SK-N-SH treated with all-trans-retinoic acid at 6 μM for 48 hours (cell line): Measurements from ENCODE around the gene IFT43.

Experiments
- ARNTL ChIP-seq: fragments of 450-650 bp; formaldehyde crosslinking; IDR thresholded peaks from 2 replicates; pipeline ENCODE4 v1.5.0; 2020; ENCODE audit warnings: low read depth, mild to moderate bottlenecking, moderate library complexity, borderline replicate concordance
- CSDC2 ChIP-seq: fragments of 250-450 bp; sonication (Bioruptor Pico); IDR thresholded peaks from 2 replicates; pipeline ENCODE4 v1.5.0; 2020; ENCODE audit warnings: mild to moderate bottlenecking, moderate library complexity
- SNAI2 ChIP-seq: fragments of 250-450 bp; sonication (Bioruptor Pico); IDR thresholded peaks from 2 replicates; pipeline ENCODE4 v1.5.0; 2020; ENCODE audit warnings: mild to moderate bottlenecking, moderate library complexity
- TCF4 ChIP-seq: fragments of 250-450 bp; sonication (Bioruptor Pico); IDR thresholded peaks from 2 replicates; pipeline ENCODE4 v1.8.0; 2021; ENCODE audit warnings: mild to moderate bottlenecking, moderate library complexity, borderline replicate concordance
- ZC3H10 ChIP-seq: fragments of 250-450 bp; sonication (Bioruptor Pico); IDR thresholded peaks from 2 replicates; pipeline ENCODE4 v1.5.1; 2021; ENCODE audit warnings: mild to moderate bottlenecking, moderate library complexity
- ZFP3 ChIP-seq: fragments of 250-450 bp; sonication (Bioruptor Pico); IDR thresholded peaks from 2 replicates; pipeline ENCODE4 v1.5.0; 2020; ENCODE audit warnings: mild to moderate bottlenecking, moderate library complexity
- ZNF8 ChIP-seq: fragments of 450-650 bp; formaldehyde crosslinking; IDR thresholded peaks from 2 replicates; pipeline ENCODE4 v1.5.0; 2020; ENCODE audit warnings: mild to moderate bottlenecking, moderate library complexity
- TF ChIP-seq, protein P1 (sequence below): fragments of 250-450 bp; sonication (Bioruptor Pico); IDR thresholded peaks from 2 replicates; pipeline ENCODE4 v1.5.0; 2020; ENCODE audit warnings: mild to moderate bottlenecking, moderate library complexity

DNA sequence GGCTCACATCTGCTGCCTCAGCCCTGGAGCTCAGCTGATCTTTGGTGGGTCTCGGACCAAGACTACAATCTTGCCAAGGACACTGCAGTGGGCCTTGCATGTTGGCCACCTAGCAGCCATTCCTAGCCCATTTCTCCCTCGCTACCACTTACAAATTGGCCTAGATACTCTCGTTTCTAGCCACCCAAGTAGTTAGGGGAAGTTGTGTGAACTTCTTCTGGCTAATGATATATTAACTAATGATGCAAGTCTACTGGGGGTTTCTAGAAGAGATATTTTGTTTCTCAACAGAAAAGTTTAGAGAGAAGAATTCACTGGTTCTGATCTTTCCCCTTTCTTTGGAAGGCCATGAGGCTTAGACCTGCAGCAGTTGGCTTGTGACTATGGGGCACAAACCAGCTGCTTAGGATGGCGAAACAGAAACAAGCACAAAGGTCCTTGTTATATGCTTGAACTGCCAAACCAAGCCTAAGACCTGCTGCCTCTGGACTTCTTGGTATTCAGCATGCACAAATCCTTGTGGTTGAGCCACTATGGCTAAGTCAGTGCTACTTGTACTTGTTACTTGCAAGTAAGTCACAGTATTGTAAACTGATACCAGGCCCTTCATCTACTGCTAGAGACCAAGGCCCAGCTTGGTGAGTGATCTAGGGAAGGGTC lies 135.7 kb downstream of the IFT43 start:
- TF ChIP-seq ARNTL (CRISPR knock-in tag): no peak
- no peak for TF ChIP-seq CSDC2 (CRISPR knock-in tag)
- no peak for TF ChIP-seq TCF4 (CRISPR knock-in tag)
- TF ChIP-seq SNAI2 (CRISPR knock-in tag): no peak
- TF ChIP-seq, protein P1, sequence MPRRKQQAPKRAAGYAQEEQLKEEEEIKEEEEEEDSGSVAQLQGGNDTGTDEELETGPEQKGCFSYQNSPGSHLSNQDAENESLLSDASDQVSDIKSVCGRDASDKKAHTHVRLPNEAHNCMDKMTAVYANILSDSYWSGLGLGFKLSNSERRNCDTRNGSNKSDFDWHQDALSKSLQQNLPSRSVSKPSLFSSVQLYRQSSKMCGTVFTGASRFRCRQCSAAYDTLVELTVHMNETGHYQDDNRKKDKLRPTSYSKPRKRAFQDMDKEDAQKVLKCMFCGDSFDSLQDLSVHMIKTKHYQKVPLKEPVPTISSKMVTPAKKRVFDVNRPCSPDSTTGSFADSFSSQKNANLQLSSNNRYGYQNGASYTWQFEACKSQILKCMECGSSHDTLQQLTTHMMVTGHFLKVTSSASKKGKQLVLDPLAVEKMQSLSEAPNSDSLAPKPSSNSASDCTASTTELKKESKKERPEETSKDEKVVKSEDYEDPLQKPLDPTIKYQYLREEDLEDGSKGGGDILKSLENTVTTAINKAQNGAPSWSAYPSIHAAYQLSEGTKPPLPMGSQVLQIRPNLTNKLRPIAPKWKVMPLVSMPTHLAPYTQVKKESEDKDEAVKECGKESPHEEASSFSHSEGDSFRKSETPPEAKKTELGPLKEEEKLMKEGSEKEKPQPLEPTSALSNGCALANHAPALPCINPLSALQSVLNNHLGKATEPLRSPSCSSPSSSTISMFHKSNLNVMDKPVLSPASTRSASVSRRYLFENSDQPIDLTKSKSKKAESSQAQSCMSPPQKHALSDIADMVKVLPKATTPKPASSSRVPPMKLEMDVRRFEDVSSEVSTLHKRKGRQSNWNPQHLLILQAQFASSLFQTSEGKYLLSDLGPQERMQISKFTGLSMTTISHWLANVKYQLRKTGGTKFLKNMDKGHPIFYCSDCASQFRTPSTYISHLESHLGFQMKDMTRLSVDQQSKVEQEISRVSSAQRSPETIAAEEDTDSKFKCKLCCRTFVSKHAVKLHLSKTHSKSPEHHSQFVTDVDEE (CRISPR knock-in tag): no peak
- TF ChIP-seq ZC3H10 (CRISPR knock-in tag): no peak
- TF ChIP-seq ZFP3 (CRISPR knock-in tag): no peak
- TF ChIP-seq ZNF8: no peak
